ENCODE measurements around the gene TOP3A.
"Not testable (repeated sequence)": the region's sequence is repeated elsewhere in the genome, so short reads cannot be mapped to it uniquely, and the experiment has no call there.

Gene TOP3A

GRCh38 chr17:18315961-18316360, 1.2 kb upstream of the TOP3A start:
- no peaks in the 10 kb centered on the region for H3K27me3 ChIP-seq (replicated peaks; ENCODE audit: control insufficient read depth, insufficient read depth, low read length, poor library complexity, severe bottlenecking)
- H3K4me3 ChIP-seq (ENCODE audit: insufficient read depth, low read depth, low read length, poor library complexity, severe bottlenecking): peak overlapping the region; percentile 80
- no peak for DNase-seq
- H3K27ac ChIP-seq (ENCODE audit: insufficient read depth, low read length, poor library complexity, severe bottlenecking): peak overlapping the region; percentile 89
- H3K36me3 ChIP-seq (ENCODE audit: control insufficient read depth, insufficient read depth, low read length): peaks cover 9% of the 10 kb centered on the region
- peaks cover 57% of the 10 kb centered on the region for H3K4me1 ChIP-seq (ENCODE audit: control insufficient read depth, insufficient read depth, low read length, poor library complexity, severe bottlenecking)
- H3K9me3 ChIP-seq (ENCODE audit: control insufficient read depth, low read length): no peaks in the 10 kb centered on the region

- no peak for DNase-seq
- Histone ChIP-seq H3K36me3 (ENCODE audit: control insufficient read depth, insufficient read depth, low read length) (peaks cover 7% of the 10 kb centered on the region), H3K27ac (ENCODE audit: insufficient read depth, low read length, poor library complexity, severe bottlenecking) (peak overlapping the region; percentile 89), H3K4me3 (ENCODE audit: insufficient read depth, low read depth, low read length, poor library complexity, severe bottlenecking) (peak overlapping the region; percentile 80), H3K9me3 (ENCODE audit: control insufficient read depth, low read length) (no peaks in the 10 kb centered on the region), H3K4me1 (ENCODE audit: control insufficient read depth, insufficient read depth, low read length, poor library complexity, severe bottlenecking) (peaks cover 57% of the 10 kb centered on the region), H3K27me3 (replicated peaks; ENCODE audit: control insufficient read depth, insufficient read depth, low read length, poor library complexity, severe bottlenecking) (no peaks in the 10 kb centered on the region)
Observed at GRCh38 chr17:18315562-18315922, 748 bp upstream of the TOP3A start.

GRCh38 chr17:18314059-18314730, 599 bp downstream of the TOP3A start:
- H3K4me1 ChIP-seq (ENCODE audit: control insufficient read depth, insufficient read depth, low read length, poor library complexity, severe bottlenecking): peaks cover 51% of the 10 kb centered on the region
- peak overlapping the region; percentile 80 for H3K4me3 ChIP-seq (ENCODE audit: insufficient read depth, low read depth, low read length, poor library complexity, severe bottlenecking)
- no peaks in the 10 kb centered on the region for H3K27me3 ChIP-seq (replicated peaks; ENCODE audit: control insufficient read depth, insufficient read depth, low read length, poor library complexity, severe bottlenecking)
- peaks cover 5% of the 10 kb centered on the region for H3K36me3 ChIP-seq (ENCODE audit: control insufficient read depth, insufficient read depth, low read length)
- no peaks in the 10 kb centered on the region for H3K9me3 ChIP-seq (ENCODE audit: control insufficient read depth, low read length)
- DNase-seq: no peak
- peak overlapping the region; percentile 89 for H3K27ac ChIP-seq (ENCODE audit: insufficient read depth, low read length, poor library complexity, severe bottlenecking)

GRCh38 chr17:18309202-18309601, 5.6 kb downstream of the TOP3A start:
- Histone ChIP-seq H3K27ac (ENCODE audit: insufficient read depth, low read length, poor library complexity, severe bottlenecking) (no peak overlapping the region), H3K36me3 (ENCODE audit: control insufficient read depth, insufficient read depth, low read length) (peaks cover 23% of the 10 kb centered on the region), H3K27me3 (replicated peaks; ENCODE audit: control insufficient read depth, insufficient read depth, low read length, poor library complexity, severe bottlenecking) (no peaks in the 10 kb centered on the region), H3K9me3 (ENCODE audit: control insufficient read depth, low read length) (no peaks in the 10 kb centered on the region), H3K4me1 (ENCODE audit: control insufficient read depth, insufficient read depth, low read length, poor library complexity, severe bottlenecking) (peaks cover 12% of the 10 kb centered on the region), H3K4me3 (ENCODE audit: insufficient read depth, low read depth, low read length, poor library complexity, severe bottlenecking) (no peak overlapping the region)
- no peak for DNase-seq

GRCh38 chr17:18303206-18303605, 11.6 kb downstream of the TOP3A start:
- not testable (repeated sequence) for H3K27ac ChIP-seq (ENCODE audit: insufficient read depth, low read length, poor library complexity, severe bottlenecking); H3K9me3 ChIP-seq (ENCODE audit: control insufficient read depth, low read length); H3K4me3 ChIP-seq (ENCODE audit: insufficient read depth, low read depth, low read length, poor library complexity, severe bottlenecking); H3K27me3 ChIP-seq (replicated peaks; ENCODE audit: control insufficient read depth, insufficient read depth, low read length, poor library complexity, severe bottlenecking); DNase-seq; H3K4me1 ChIP-seq (ENCODE audit: control insufficient read depth, insufficient read depth, low read length, poor library complexity, severe bottlenecking)
- peaks cover 68% of the 10 kb centered on the region for H3K36me3 ChIP-seq (ENCODE audit: control insufficient read depth, insufficient read depth, low read length)

GRCh38 chr17:18300725-18301480, 13.9 kb downstream of the TOP3A start:
- no peaks in the 10 kb centered on the region for H3K4me1 ChIP-seq (ENCODE audit: control insufficient read depth, insufficient read depth, low read length, poor library complexity, severe bottlenecking)

GRCh38 chr17:18298061-18298460, 16.7 kb downstream of the TOP3A start:
- peaks cover 50% of the 10 kb centered on the region for H3K36me3 ChIP-seq (ENCODE audit: control insufficient read depth, insufficient read depth, low read length)

More at GRCh38 chr17:18300725-18301480, 13.9 kb downstream of the TOP3A start:
- DNase-seq: no peak
- no peak overlapping the region for H3K27ac ChIP-seq (ENCODE audit: insufficient read depth, low read length, poor library complexity, severe bottlenecking)
- peaks cover 62% of the 10 kb centered on the region for H3K36me3 ChIP-seq (ENCODE audit: control insufficient read depth, insufficient read depth, low read length)
- no peaks in the 10 kb centered on the region for H3K27me3 ChIP-seq (replicated peaks; ENCODE audit: control insufficient read depth, insufficient read depth, low read length, poor library complexity, severe bottlenecking)
- H3K4me3 ChIP-seq (ENCODE audit: insufficient read depth, low read depth, low read length, poor library complexity, severe bottlenecking): no peak overlapping the region
- no peaks in the 10 kb centered on the region for H3K9me3 ChIP-seq (ENCODE audit: control insufficient read depth, low read length)

GRCh38 chr17:18291718-18292540, 22.9 kb downstream of the TOP3A start:
- DNase-seq: no peak
- Histone ChIP-seq H3K27ac (ENCODE audit: insufficient read depth, low read length, poor library complexity, severe bottlenecking) (no peak overlapping the region), H3K36me3 (ENCODE audit: control insufficient read depth, insufficient read depth, low read length) (peaks cover 38% of the 10 kb centered on the region), H3K4me1 (ENCODE audit: control insufficient read depth, insufficient read depth, low read length, poor library complexity, severe bottlenecking) (no peaks in the 10 kb centered on the region), H3K9me3 (ENCODE audit: control insufficient read depth, low read length) (no peaks in the 10 kb centered on the region), H3K27me3 (replicated peaks; ENCODE audit: control insufficient read depth, insufficient read depth, low read length, poor library complexity, severe bottlenecking) (no peaks in the 10 kb centered on the region), H3K4me3 (ENCODE audit: insufficient read depth, low read depth, low read length, poor library complexity, severe bottlenecking) (no peak overlapping the region)

More at GRCh38 chr17:18298061-18298460, 16.7 kb downstream of the TOP3A start:
- not testable (repeated sequence) for DNase-seq; H3K27ac ChIP-seq (ENCODE audit: insufficient read depth, low read length, poor library complexity, severe bottlenecking); H3K9me3 ChIP-seq (ENCODE audit: control insufficient read depth, low read length); H3K27me3 ChIP-seq (replicated peaks; ENCODE audit: control insufficient read depth, insufficient read depth, low read length, poor library complexity, severe bottlenecking); H3K4me3 ChIP-seq (ENCODE audit: insufficient read depth, low read depth, low read length, poor library complexity, severe bottlenecking); H3K4me1 ChIP-seq (ENCODE audit: control insufficient read depth, insufficient read depth, low read length, poor library complexity, severe bottlenecking)

- Histone ChIP-seq H3K4me3 (ENCODE audit: insufficient read depth, low read depth, low read length, poor library complexity, severe bottlenecking) (no peak overlapping the region), H3K9me3 (ENCODE audit: control insufficient read depth, low read length) (no peaks in the 10 kb centered on the region), H3K4me1 (ENCODE audit: control insufficient read depth, insufficient read depth, low read length, poor library complexity, severe bottlenecking) (no peaks in the 10 kb centered on the region), H3K27ac (ENCODE audit: insufficient read depth, low read length, poor library complexity, severe bottlenecking) (no peak overlapping the region), H3K27me3 (replicated peaks; ENCODE audit: control insufficient read depth, insufficient read depth, low read length, poor library complexity, severe bottlenecking) (no peaks in the 10 kb centered on the region), H3K36me3 (ENCODE audit: control insufficient read depth, insufficient read depth, low read length) (peaks cover 56% of the 10 kb centered on the region)
- DNase-seq: no peak
Observed at GRCh38 chr17:18285296-18285695, 29.5 kb downstream of the TOP3A start.

Data from effector memory CD4-positive, alpha-beta T cell (primary cell).